Osteocyte (in vitro differentiated cells): Measurements from ENCODE around the gene SRC. TPM values are rescaled to one million over a fixed set of nuclear protein-coding genes. Genes with fewer than 3 reads are reported as not detected.

Experiments used
- DNase-seq: peaks from one replicate; pipeline ENCODE4 v3.0.0; 2021; ENCODE audit warnings: mixed read lengths; ENCODE audit not compliant: unreplicated experiment; ENCODE audit errors: extremely low spot score
- H3K27ac Mint-ChIP-seq: one replicate; pipeline ENCODE4 v1.8.0; 2021; ENCODE audit warnings: mild to moderate bottlenecking, mixed read lengths; ENCODE audit not compliant: unreplicated experiment
- H3K27me3 Mint-ChIP-seq: one replicate; pipeline ENCODE4 v1.8.0; 2021; ENCODE audit warnings: mixed read lengths; ENCODE audit not compliant: unreplicated experiment
- H3K36me3 Mint-ChIP-seq: one replicate; pipeline ENCODE4 v1.8.0; 2021; ENCODE audit warnings: mixed read lengths; ENCODE audit not compliant: unreplicated experiment
- H3K4me1 Mint-ChIP-seq: one replicate; pipeline ENCODE4 v1.8.0; 2021; ENCODE audit warnings: mixed read lengths; ENCODE audit not compliant: unreplicated experiment
- H3K4me3 Mint-ChIP-seq: one replicate; pipeline ENCODE4 v1.8.0; 2021; ENCODE audit warnings: mild to moderate bottlenecking, moderate library complexity, mixed read lengths; ENCODE audit not compliant: unreplicated experiment
- H3K9me3 Mint-ChIP-seq: one replicate; pipeline ENCODE4 v1.8.0; 2021; ENCODE audit warnings: mixed read lengths; ENCODE audit not compliant: unreplicated experiment
- CTCF ChIP-seq: fragments of 200-600 bp; sonication (generic); IDR thresholded peaks from 2 replicates; pipeline ENCODE4 v1.5.0; 2021; ENCODE audit warnings: antibody characterized with exemption, mild to moderate bottlenecking, moderate library complexity
- total RNA-seq: library from RNA; stranded (reverse); gene quantifications from 2 replicates; pipeline ENCODE4 v1.2.1, GENCODE V29; 2021

SRC gene
- total RNA-seq, 1 donor from 2014 or later: 32.5 TPM

GRCh38 chr20:37447688-37448087, 101.7 kb downstream of the SRC start:
- Mint-ChIP-seq H3K27me3 (peaks cover 10% of the 10 kb centered on the region), H3K9me3 (no peaks in the 10 kb centered on the region), H3K4me1 (no peaks in the 10 kb centered on the region), H3K36me3 (no peaks in the 10 kb centered on the region), H3K27ac (no peak overlapping the region), H3K4me3 (no peak overlapping the region)
- no peak for DNase-seq
- TF ChIP-seq CTCF: no peak

- Mint-ChIP-seq H3K4me1 (no peaks in the 10 kb centered on the region), H3K36me3 (no peaks in the 10 kb centered on the region)
- TF ChIP-seq CTCF: no peak
Measured at GRCh38 chr20:37449276-37449675, 103.3 kb downstream of the SRC start.

GRCh38 chr20:37450344-37450743, 104.4 kb downstream of the SRC start:
- no peak overlapping the region for H3K27ac Mint-ChIP-seq
- TF ChIP-seq CTCF: no peak
- DNase-seq: no peak
- no peak overlapping the region for H3K4me3 Mint-ChIP-seq
- no peaks in the 10 kb centered on the region for H3K4me1 Mint-ChIP-seq
- peaks cover 33% of the 10 kb centered on the region for H3K27me3 Mint-ChIP-seq
- H3K9me3 Mint-ChIP-seq: peaks cover 11% of the 10 kb centered on the region
- H3K36me3 Mint-ChIP-seq: no peaks in the 10 kb centered on the region

More at GRCh38 chr20:37449276-37449675, 103.3 kb downstream of the SRC start:
- peaks cover 24% of the 10 kb centered on the region for H3K27me3 Mint-ChIP-seq
- no peak for DNase-seq
- no peak overlapping the region for H3K27ac Mint-ChIP-seq
- no peak overlapping the region for H3K4me3 Mint-ChIP-seq
- peaks cover under 1% of the 10 kb centered on the region for H3K9me3 Mint-ChIP-seq

- H3K4me3 Mint-ChIP-seq: no peak overlapping the region
- H3K9me3 Mint-ChIP-seq: peaks cover 15% of the 10 kb centered on the region
- no peak for DNase-seq
- H3K4me1 Mint-ChIP-seq: no peaks in the 10 kb centered on the region
- no peaks in the 10 kb centered on the region for H3K36me3 Mint-ChIP-seq
- no peak overlapping the region for H3K27ac Mint-ChIP-seq
- H3K27me3 Mint-ChIP-seq: peaks cover 25% of the 10 kb centered on the region
- TF ChIP-seq CTCF: no peak
Measured at GRCh38 chr20:37451616-37452015, 105.7 kb downstream of the SRC start.

GRCh38 chr20:37452236-37452635, 106.3 kb downstream of the SRC start:
- H3K4me1 Mint-ChIP-seq: no peaks in the 10 kb centered on the region
- no peak for TF ChIP-seq CTCF
- H3K27me3 Mint-ChIP-seq: peaks cover 23% of the 10 kb centered on the region
- DNase-seq: no peak
- H3K9me3 Mint-ChIP-seq: peaks cover 17% of the 10 kb centered on the region
- H3K27ac Mint-ChIP-seq: no peak overlapping the region
- H3K4me3 Mint-ChIP-seq: no peak overlapping the region
- no peaks in the 10 kb centered on the region for H3K36me3 Mint-ChIP-seq
